Hepatocyte (in vitro differentiated cells): ENCODE data around the gene KIAA0825.

Source experiments
- CTCF ChIP-seq: fragments of 200-600 bp; sonication (generic); IDR thresholded peaks from 2 replicates; pipeline ENCODE4 v1.5.1; 2016; ENCODE audit warnings: antibody characterized with exemption, mild to moderate bottlenecking; ENCODE audit not compliant: poor library complexity
- EZH2 ChIP-seq: fragments of 200-600 bp; sonication (generic); IDR thresholded peaks from 2 replicates; pipeline ENCODE4 v1.6.1; 2016; ENCODE audit warnings: antibody characterized with exemption, mild to moderate bottlenecking, borderline replicate concordance
- EZH2phosphoT487 ChIP-seq: fragments of 200-600 bp; sonication (generic); IDR thresholded peaks from one replicate; pipeline ENCODE4 v1.6.1; 2018; ENCODE audit warnings: antibody characterized with exemption, mild to moderate bottlenecking, low read depth, moderate library complexity; ENCODE audit not compliant: unreplicated experiment, severe bottlenecking

GRCh38 chr5:94304146-94304545, 314.3 kb downstream of the KIAA0825 start:
- TF ChIP-seq CTCF, result no peak
- no peak for TF ChIP-seq EZH2phosphoT487
- TF ChIP-seq EZH2, result no peak
